GM18951 (cell line): ENCODE results near the gene FSTL4.

Source experiments
- POLR2A ChIP-seq: IDR thresholded peaks from 4 replicates; pipeline ENCODE4 v1.6.1; 2011; ENCODE audit warnings: mild to moderate bottlenecking; ENCODE audit not compliant: insufficient read length, insufficient read depth; ENCODE audit errors: extremely low read depth
- in situ Hi-C: fragments of 300-500 bp; cut with MboI; formaldehyde crosslinking; loops from one replicate; pipeline ENCODE4 v1.12.0; 2022; ENCODE audit warnings: low sequenced_read_pairs, mixed read lengths, inconsistent platforms; ENCODE audit not compliant: unreplicated experiment

FSTL4 gene

DNA sequence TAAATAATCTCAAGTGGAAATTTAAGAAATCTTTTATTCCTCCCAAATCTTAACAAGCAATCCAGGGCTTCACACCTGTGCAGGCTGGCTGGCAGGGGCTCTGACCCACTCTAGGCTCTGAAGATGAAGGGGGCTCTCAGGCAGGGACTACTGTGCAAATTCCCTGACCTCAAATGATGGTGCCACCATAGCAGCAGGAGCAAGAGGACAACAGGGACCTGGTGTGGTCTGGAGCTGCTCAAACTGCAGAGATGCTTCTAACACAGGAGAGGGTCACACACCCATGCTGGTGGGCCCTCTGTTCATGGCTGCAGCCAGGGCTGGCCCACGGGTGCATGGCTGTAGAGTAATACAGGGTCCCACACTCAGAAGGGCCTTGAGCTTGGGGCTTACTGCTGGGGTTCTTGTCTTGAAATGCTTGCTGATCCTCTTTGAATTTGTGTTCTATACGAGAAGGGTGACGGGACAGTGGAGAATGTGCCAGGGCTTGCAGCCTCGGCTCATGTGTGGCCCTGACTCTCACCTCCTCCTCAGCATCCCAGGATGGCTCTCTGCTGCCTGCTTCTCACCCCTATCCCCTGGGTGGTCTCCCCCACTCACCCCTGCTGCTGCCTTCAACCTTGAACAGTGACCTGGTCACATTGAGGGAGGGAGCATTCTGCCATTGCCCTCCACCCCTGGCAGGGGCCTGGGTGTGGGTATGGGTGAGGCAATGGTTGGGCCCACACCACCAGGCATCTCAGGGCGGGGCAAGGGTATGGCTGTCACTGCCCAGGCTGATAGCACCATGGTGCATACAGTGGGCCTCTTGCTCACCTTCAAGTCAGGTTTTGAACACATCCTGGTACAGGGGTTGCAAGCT is 191.7 kb downstream of the FSTL4 start:
- in situ Hi-C loops: no loop called here
- no peak for TF ChIP-seq POLR2A

DNA sequence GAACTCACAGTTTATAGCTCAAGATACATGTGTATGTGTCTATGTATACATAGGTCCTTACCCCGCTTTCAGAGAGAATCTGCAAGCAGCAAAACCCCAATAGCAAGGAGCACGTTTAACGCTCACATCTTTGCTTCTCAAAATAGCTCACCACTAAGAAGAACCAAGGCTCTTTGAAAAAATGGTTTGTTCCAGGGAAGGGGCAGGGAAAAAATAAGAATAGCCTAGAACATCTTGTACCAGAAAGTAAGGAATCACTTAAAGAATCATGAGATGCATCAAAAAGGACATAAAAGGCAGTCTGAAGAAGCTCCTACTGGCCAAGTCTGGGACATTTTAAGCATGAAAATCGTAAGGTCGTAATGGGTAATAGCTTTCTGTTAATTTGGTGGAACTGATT is 196.4 kb downstream of the FSTL4 start:
- in situ Hi-C loops: no loop called here
- no peak for TF ChIP-seq POLR2A

- in situ Hi-C loops: no loop called here
- TF ChIP-seq POLR2A: no peak
Observed at GRCh38 chr5:133415506-133415905, 196.8 kb downstream of the FSTL4 start.

DNA sequence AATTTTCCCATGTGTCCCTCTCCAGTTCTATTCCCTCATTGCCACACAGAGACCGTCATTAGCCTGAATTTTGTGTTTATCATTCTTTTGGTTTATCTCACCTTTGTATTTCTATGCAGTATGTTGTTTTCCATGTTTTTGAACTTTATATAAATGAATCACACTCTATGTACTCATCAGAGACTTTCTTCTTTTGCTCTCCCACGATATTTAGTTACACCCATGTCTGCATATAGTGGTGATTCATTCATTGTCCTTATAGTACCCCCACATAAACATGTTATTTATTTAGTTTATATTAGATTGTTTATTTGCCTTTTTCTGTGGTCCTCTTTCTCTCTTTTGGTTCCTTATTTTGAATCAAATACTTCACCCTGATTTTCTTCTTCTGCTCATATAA is 199.7 kb downstream of the FSTL4 start:
- in situ Hi-C loops: no loop called here
- TF ChIP-seq POLR2A: no peak

GRCh38 chr5:133410335-133410828 is 202.0 kb downstream of the FSTL4 start:
- in situ Hi-C loops: no loop called here
- TF ChIP-seq POLR2A: no peak

DNA sequence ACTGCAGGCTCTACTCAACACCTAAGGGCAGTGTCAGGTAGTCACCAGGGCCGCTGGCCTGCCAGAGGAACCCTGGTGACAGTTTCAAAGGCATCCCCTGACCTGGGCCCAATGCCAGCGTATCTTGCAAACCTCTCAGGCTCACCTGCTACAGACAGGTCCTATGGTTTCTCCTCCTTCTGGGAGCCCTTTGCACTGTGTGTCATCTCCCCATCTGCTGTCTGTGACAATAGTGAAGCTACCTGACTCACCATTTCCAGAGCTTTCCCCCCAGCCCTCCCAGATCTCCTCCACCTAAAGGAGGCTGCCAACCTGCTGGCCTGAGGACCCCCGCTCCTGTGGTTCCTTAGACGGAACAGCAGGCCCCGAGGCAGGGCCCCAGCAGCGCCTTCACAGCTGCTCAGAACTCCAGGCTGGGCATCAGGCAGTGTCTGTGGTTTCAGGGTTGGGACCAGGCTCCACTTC is 203.1 kb downstream of the FSTL4 start:
- no peak for TF ChIP-seq POLR2A
- in situ Hi-C loops: no loop called here

- in situ Hi-C loops: no loop called here
- no peak for TF ChIP-seq POLR2A
Observed at GRCh38 chr5:133408322-133408721, 204.0 kb downstream of the FSTL4 start.

- in situ Hi-C loops: no loop called here
- no peak for TF ChIP-seq POLR2A
Observed at GRCh38 chr5:133406977-133407632, 205.2 kb downstream of the FSTL4 start.

DNA sequence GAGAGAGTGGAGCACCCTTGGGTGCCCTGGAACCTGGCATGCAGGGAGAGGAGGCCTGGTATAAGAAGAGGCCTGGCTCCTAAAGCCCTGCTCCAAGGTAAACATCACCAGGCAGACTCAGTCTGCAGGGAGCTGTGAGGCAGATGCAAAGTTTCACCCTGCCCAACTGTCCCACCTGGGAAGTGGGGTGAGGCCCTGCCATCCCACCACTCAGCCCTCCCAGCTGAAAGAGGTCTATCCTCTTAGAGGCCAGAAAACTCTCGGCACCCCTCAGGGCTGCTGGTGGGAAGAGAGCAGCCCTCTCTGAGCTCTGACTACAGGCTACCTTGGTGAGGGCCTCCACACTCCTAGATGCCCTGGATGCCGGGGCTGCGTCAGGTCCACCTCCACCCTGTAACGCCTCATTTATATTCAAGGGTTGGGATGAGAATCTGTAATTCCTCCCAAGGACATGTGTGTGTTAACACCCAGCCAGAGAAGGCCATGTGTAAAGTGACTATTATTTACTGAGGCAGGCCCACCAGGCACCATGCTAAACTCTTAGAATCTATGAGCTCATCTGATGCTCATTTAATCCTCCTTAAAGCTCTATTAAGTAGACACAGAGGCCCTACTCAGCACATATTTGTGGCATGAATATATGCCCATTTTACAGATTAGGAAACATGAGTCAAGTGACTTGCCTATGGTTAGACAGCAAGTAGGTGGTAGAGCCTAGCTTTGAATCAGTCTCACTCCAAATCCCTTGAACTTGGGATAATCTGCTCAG is 205.9 kb downstream of the FSTL4 start:
- TF ChIP-seq POLR2A: no peak
- in situ Hi-C loops: no loop called here

DNA sequence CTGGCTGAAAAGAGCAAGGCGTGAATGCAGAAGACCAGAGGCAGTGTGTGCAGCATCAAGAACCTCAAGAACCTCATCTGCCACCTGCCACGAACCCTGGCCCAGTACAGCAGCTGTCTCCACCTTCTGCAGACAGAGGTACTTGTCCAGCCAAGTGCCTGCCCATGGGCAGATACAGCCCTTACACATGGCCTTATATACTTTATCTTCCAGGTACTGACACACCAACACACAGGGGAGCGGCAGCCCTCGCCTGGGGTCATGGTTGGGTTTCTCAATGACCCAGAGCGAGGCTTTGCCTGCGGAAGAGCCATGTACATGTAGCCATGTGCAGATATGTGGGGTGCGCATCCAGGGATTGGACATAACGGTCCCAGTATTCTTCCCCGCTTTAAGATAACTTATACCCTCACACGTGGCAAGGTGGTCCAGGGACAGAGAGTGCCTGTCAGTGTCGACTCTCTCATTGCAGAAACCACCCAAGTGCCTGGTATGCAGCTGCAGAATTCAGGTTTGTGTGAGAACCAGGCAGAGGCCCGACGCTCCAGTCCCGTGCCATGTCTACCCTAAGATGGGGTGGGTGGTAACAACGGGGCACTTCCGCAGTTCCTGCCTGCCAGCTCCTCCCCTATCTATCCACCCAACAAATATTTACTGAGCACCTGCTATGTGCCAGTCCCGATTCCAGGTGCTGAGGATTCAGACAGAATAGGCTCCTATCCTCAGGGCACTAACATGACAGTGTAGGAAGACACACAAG is 206.9 kb downstream of the FSTL4 start:
- in situ Hi-C loops: no loop called here
- TF ChIP-seq POLR2A: no peak

- in situ Hi-C loops: no loop called here
- no peak for TF ChIP-seq POLR2A
Observed at GRCh38 chr5:133404724-133405123, 207.6 kb downstream of the FSTL4 start.

DNA sequence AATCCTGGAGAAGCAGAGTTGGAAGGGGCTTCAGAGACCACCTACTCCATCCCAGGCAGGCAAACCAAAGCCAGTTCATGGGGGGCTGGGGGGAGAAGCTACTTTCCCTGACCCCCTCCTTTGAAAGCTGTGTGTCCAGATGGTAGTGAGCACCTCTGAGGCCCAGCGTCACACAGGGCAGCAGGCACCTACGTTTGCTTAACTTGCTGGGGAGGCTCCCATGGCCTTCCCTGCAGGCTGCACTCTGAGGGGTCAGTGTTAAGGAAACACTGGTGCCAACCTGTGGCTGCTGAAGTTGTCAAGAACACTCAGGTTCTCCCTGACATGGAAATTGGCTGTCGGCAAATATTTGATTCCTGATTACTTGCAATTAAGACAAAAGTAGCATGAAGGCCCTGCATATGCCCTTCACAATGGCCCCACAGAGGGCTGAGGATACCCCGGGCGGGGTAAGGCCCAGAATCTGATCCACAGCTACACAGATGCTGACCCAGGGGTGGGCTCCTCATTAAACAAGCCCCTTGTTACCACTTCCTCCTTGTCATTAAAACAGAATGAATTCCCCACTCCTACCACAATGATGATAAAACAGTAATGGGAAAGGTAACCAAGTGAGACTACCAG is 208.5 kb downstream of the FSTL4 start:
- in situ Hi-C loops: no loop called here
- no peak for TF ChIP-seq POLR2A
